ENCODE results near the gene OR10AD1.
A peak's percentile ranks its signal among the peaks of the same experiment; 100 is the strongest.

The OR10AD1 gene

GRCh38 chr12:48191096-48191495 lies 12.0 kb downstream of the OR10AD1 start:
- no peak for DNase-seq

GRCh38 chr12:48189331-48190125 lies 13.6 kb downstream of the OR10AD1 start:
- peak in 9 of 14 donors; percentile 20 to 67 (median 34) for DNase-seq

GRCh38 chr12:48187916-48188695 lies 15.0 kb downstream of the OR10AD1 start:
- no peak for DNase-seq

GRCh38 chr12:48185181-48185919 lies 17.7 kb downstream of the OR10AD1 start:
- peak in 1 of 14 donors; percentile 62 for DNase-seq

GRCh38 chr12:48184549-48184922 lies 18.6 kb downstream of the OR10AD1 start:
- DNase-seq: peak in 1 of 14 donors; percentile 42

- DNase-seq: peak in 1 of 14 donors; percentile 47
Measured at GRCh38 chr12:48183876-48184548, 19.1 kb downstream of the OR10AD1 start.

- peak in 12 of 14 donors; percentile 41 to 88 (median 69) for DNase-seq
Measured at GRCh38 chr12:48183091-48183875, 19.8 kb downstream of the OR10AD1 start, which contains the start of gene CCDC184. TSS of gene CCDC184 (plus strand) at chr12:48183644. CDS start at chr12:48184123, 479 bp downstream.

GRCh38 chr12:48182631-48183030 lies 20.5 kb downstream of the OR10AD1 start:
- DNase-seq: no peak

- DNase-seq: no peak
Measured at GRCh38 chr12:48180857-48181495, 22.1 kb downstream of the OR10AD1 start.

- DNase-seq: no peak
Measured at GRCh38 chr12:48180424-48180823, 22.7 kb downstream of the OR10AD1 start.

- DNase-seq: no peak
Measured at GRCh38 chr12:48179466-48179865, 23.6 kb downstream of the OR10AD1 start.

GRCh38 chr12:48177982-48178381 lies 25.1 kb downstream of the OR10AD1 start:
- DNase-seq: no peak

GRCh38 chr12:48176417-48176751 lies 26.7 kb downstream of the OR10AD1 start:
- no peak for DNase-seq

- DNase-seq: no peak
Measured at GRCh38 chr12:48175613-48176416, 27.3 kb downstream of the OR10AD1 start.

- DNase-seq: no peak
Measured at GRCh38 chr12:48169011-48169410, 34.1 kb downstream of the OR10AD1 start.

GRCh38 chr12:48165089-48165981 lies 37.8 kb downstream of the OR10AD1 start:
- DNase-seq: peak in 3 of 14 donors; percentile 8 to 25 (median 9)

GRCh38 chr12:48164451-48164850 lies 38.6 kb downstream of the OR10AD1 start:
- DNase-seq: no peak

GRCh38 chr12:48163150-48163747 lies 39.8 kb downstream of the OR10AD1 start:
- DNase-seq: no peak

Measured in C1 segment of cervical spinal cord (tissue), 14 donors.